ENCODE results near the gene ZNF521.

Gene ZNF521

GRCh38 chr18:25307192-25307591, 44.8 kb downstream of the ZNF521 start:
- H3K9me3 ChIP-seq (ENCODE audit: severe bottlenecking) = no peaks in the 10 kb centered on the region
- H3K36me3 ChIP-seq = no peaks in the 10 kb centered on the region
- no peak for DNase-seq
- H3K27me3 ChIP-seq (ENCODE audit: insufficient read depth, low read depth, severe bottlenecking) = peaks cover 7% of the 10 kb centered on the region
- no peak overlapping the region for H3K4me3 ChIP-seq (ENCODE audit: low read depth, low read length)
- no peak for TF ChIP-seq CTCF (IDR thresholded peaks at IDR 0.05; ENCODE audit: low read depth, low read length)
- no peak overlapping the region for H3K27ac ChIP-seq

GRCh38 chr18:25306671-25307070, 45.3 kb downstream of the ZNF521 start:
- no peaks in the 10 kb centered on the region for H3K36me3 ChIP-seq
- no peak overlapping the region for H3K4me3 ChIP-seq (ENCODE audit: low read depth, low read length)
- peaks cover 7% of the 10 kb centered on the region for H3K27me3 ChIP-seq (ENCODE audit: insufficient read depth, low read depth, severe bottlenecking)
- H3K9me3 ChIP-seq (ENCODE audit: severe bottlenecking) = no peaks in the 10 kb centered on the region
- DNase-seq = no peak
- no peak for TF ChIP-seq CTCF (IDR thresholded peaks at IDR 0.05; ENCODE audit: low read depth, low read length)
- no peak overlapping the region for H3K27ac ChIP-seq

GRCh38 chr18:25305584-25305983, 46.4 kb downstream of the ZNF521 start:
- Histone ChIP-seq H3K4me3 (ENCODE audit: low read depth, low read length) (no peak overlapping the region), H3K9me3 (ENCODE audit: severe bottlenecking) (no peaks in the 10 kb centered on the region), H3K27ac (no peak overlapping the region), H3K36me3 (no peaks in the 10 kb centered on the region), H3K27me3 (ENCODE audit: insufficient read depth, low read depth, severe bottlenecking) (peaks cover 7% of the 10 kb centered on the region)
- TF ChIP-seq CTCF (IDR thresholded peaks at IDR 0.05; ENCODE audit: low read depth, low read length) = no peak
- DNase-seq = no peak

GRCh38 chr18:25300492-25300891, 51.5 kb downstream of the ZNF521 start:
- Histone ChIP-seq H3K9me3 (ENCODE audit: severe bottlenecking) (no peaks in the 10 kb centered on the region), H3K4me3 (ENCODE audit: low read depth, low read length) (no peak overlapping the region), H3K27ac (no peak overlapping the region), H3K27me3 (ENCODE audit: insufficient read depth, low read depth, severe bottlenecking) (peaks cover 5% of the 10 kb centered on the region), H3K36me3 (no peaks in the 10 kb centered on the region)
- no peak for TF ChIP-seq CTCF (IDR thresholded peaks at IDR 0.05; ENCODE audit: low read depth, low read length)
- DNase-seq = no peak

GRCh38 chr18:25299426-25300300, 52.3 kb downstream of the ZNF521 start:
- no peak overlapping the region for H3K4me3 ChIP-seq (ENCODE audit: low read depth, low read length)
- no peaks in the 10 kb centered on the region for H3K36me3 ChIP-seq
- H3K27me3 ChIP-seq (ENCODE audit: insufficient read depth, low read depth, severe bottlenecking) = peaks cover under 1% of the 10 kb centered on the region
- no peak for DNase-seq
- H3K27ac ChIP-seq = no peak overlapping the region
- no peaks in the 10 kb centered on the region for H3K9me3 ChIP-seq (ENCODE audit: severe bottlenecking)
- TF ChIP-seq CTCF (IDR thresholded peaks at IDR 0.05; ENCODE audit: low read depth, low read length) = no peak
